ENCODE data around the gene ACKR2. TPM values are rescaled to one million over a fixed set of nuclear protein-coding genes. Genes with fewer than 3 reads are reported as not detected.

Gene ACKR2
- total RNA-seq, 1 experiment from 2014 or later = not detected

GRCh38 chr3:42801048-42801620, 8.1 kb upstream of the ACKR2 start:
- Mint-ChIP-seq H3K4me1 (peaks cover 40 to 46% of the 10 kb centered on the region in 2 experiments), H3K27ac (peak overlapping the region in 2 of 3 experiments; percentile 1 to 7; a peak in 3 of 7 replicates), H3K4me3 (no peak overlapping the region), H3K9me3 (no peaks in the 10 kb centered on the region), H3K36me3 (ENCODE audit: insufficient read depth in 1 of 3, low read depth in 3 of 3) (peaks cover 5 to 8% (median 6%) of the 10 kb centered on the region in 3 experiments; a peak in 6 of 7 replicates), H3K27me3 (ENCODE audit: low read depth) (peaks cover 12% of the 10 kb centered on the region)
- Histone ChIP-seq H3K4me2 (ENCODE audit: insufficient read depth, insufficient read length, low read length) (no peak overlapping the region), H3K23ac (ENCODE audit: insufficient read length, low read depth, low read length) (no peak overlapping the region), H3K27me3 (ENCODE audit: insufficient read depth, low read length) (peaks cover 4% of the 10 kb centered on the region; the same call in 1 of the 2 replicates), H2BK5ac (ENCODE audit: insufficient read length, low read length) (no peak overlapping the region), H4K91ac (ENCODE audit: insufficient read length, low read depth, low read length) (no peak overlapping the region), H2BK120ac (ENCODE audit: low read depth, low read length, poor library complexity, severe bottlenecking) (no peak overlapping the region), H3K4ac (ENCODE audit: low read depth, low read length) (no peak overlapping the region), H2BK15ac (ENCODE audit: low read depth, low read length) (no peak overlapping the region), H4K8ac (replicated peaks; ENCODE audit: insufficient read length, low read depth, low read length) (no peak overlapping the region), H3K14ac (ENCODE audit: insufficient read depth, low read length) (no peak overlapping the region), H3K79me2 (ENCODE audit: insufficient read depth, low read length) (peaks cover 14% of the 10 kb centered on the region; the same call in 1 of the 2 replicates), H2BK20ac (ENCODE audit: low read depth, low read length, poor library complexity, severe bottlenecking) (no peak overlapping the region), H3K23me2 (ENCODE audit: insufficient read length, low read depth, low read length, poor library complexity, severe bottlenecking) (peaks cover 10% of the 10 kb centered on the region), H4K20me1 (ENCODE audit: control insufficient read depth, insufficient read depth, insufficient read length) (no peaks in the 10 kb centered on the region), H3T11ph (ENCODE audit: low read length) (no peak overlapping the region), H3K56ac (ENCODE audit: insufficient read length, low read depth, low read length) (no peak overlapping the region), H3K27ac (ENCODE audit: insufficient read length, low read depth, low read length) (no peak overlapping the region), H4K5ac (ENCODE audit: insufficient read length, low read depth, low read length) (no peak overlapping the region), H3K4me1 (ENCODE audit: insufficient read depth, low read length) (peaks cover 2% of the 10 kb centered on the region), H3K79me1 (ENCODE audit: insufficient read depth, low read depth, low read length, poor library complexity, severe bottlenecking) (peaks cover 2% of the 10 kb centered on the region), H3K18ac (ENCODE audit: insufficient read length, low read depth, low read length) (no peak overlapping the region), H3K9ac (ENCODE audit: extremely low read depth, insufficient read length, low read length) (no peak overlapping the region), H2AK5ac (ENCODE audit: insufficient read length, low read length) (no peak overlapping the region), H3K9me3 (ENCODE audit: control insufficient read depth, low read depth, low read length) (no peaks in the 10 kb centered on the region), H2AFZ (ENCODE audit: low read length) (no peak overlapping the region), H2BK12ac (ENCODE audit: insufficient read length, low read depth, low read length) (no peak overlapping the region)
- DNase-seq = no peak
- TF ChIP-seq CTCF (conservative IDR thresholded peaks at IDR 0.05) = no peak
- WGBS (ENCODE audit: extremely low coverage, insufficient read length, low lambda C conversion rate) = no CpG with 5 or more reads among the region's 3 CpGs
